ENCODE measurements around the gene POPDC3.

GRCh38 chr6:105200133-105200730, 20.4 kb upstream of the POPDC3 start:
- TF ChIP-seq FOXA1 (IDR thresholded peaks at IDR 0.05), result no peak
- no peak for TF ChIP-seq ELF4 (IDR thresholded peaks at IDR 0.05)
- no peak for TF ChIP-seq LEF1 (IDR thresholded peaks at IDR 0.05; ENCODE audit: borderline replicate concordance)
- TF ChIP-seq FOXM1 (IDR thresholded peaks at IDR 0.05; ENCODE audit: borderline replicate concordance), result no peak
- no peak for TF ChIP-seq SP1 (IDR thresholded peaks at IDR 0.05)
- TF ChIP-seq SUZ12 (IDR thresholded peaks at IDR 0.05), result no peak

Measured in HEK293T (cell line).